ENCODE data around the gene CDK2AP2.

GRCh38 chr11:67521924-67522323 is 14.0 kb upstream of the CDK2AP2 start:
- TF ChIP-seq POLR2A (IDR thresholded peaks at IDR 0.05) (no peak), CTCF (IDR thresholded peaks at IDR 0.05) (no peak)

Data from esophagus squamous epithelium (tissue), 4 donors.